PFSK-1 (cell line): Measurements from ENCODE around the gene FIBP.

Experiments
- POLR2AphosphoS5 ChIP-seq: IDR thresholded peaks from 2 replicates; pipeline ENCODE4 v1.6.1; 2012; ENCODE audit warnings: low read depth, mild to moderate bottlenecking, control low read depth, low read length, moderate library complexity
- SIN3A ChIP-seq: IDR thresholded peaks from 2 replicates; pipeline ENCODE4 v1.6.1; 2012; ENCODE audit warnings: mild to moderate bottlenecking, low read length, moderate library complexity, borderline replicate concordance; ENCODE audit not compliant: insufficient read depth
- TAF1 ChIP-seq: IDR thresholded peaks from 2 replicates; pipeline ENCODE4 v1.6.1; 2012; ENCODE audit warnings: low read length, control low read depth, borderline replicate concordance; ENCODE audit not compliant: insufficient read depth
- TF ChIP-seq, protein P1 (sequence below), 2 experiments: IDR thresholded peaks; 2 replicates each; pipeline versions ENCODE4 v1.6.1 to v1.8.0; 2011 to 2012; ENCODE audit warnings: low read depth in 2 of 2, low read length in 2 of 2, control low read depth in 1 of 2, inconsistent platforms in 1 of 2, mild to moderate bottlenecking in 1 of 2, moderate library complexity in 1 of 2; ENCODE audit not compliant: insufficient read depth in 1 of 2

DNA sequence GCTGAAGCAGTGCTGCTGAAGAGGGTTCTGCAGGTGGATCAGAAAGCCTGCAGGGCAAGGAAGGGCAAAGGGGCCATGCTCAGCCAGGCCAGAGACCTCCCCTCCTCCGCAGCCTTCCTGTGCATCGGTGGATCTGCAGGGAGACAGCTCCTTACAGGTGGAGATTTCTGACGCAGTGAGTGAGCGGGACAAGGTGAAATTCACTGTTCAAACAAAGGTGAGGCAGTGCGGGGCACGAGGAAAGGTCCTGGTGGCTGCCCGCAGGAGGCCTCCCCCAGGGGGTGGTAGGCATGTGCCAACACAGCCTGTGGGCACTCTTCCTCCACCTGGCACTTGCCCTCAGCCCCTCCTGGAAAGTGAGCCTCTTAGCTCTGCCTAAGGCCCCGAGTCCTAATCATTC lies 38.9 kb downstream of the FIBP start:
- no peak for TF ChIP-seq POLR2AphosphoS5
- TF ChIP-seq, protein P1, sequence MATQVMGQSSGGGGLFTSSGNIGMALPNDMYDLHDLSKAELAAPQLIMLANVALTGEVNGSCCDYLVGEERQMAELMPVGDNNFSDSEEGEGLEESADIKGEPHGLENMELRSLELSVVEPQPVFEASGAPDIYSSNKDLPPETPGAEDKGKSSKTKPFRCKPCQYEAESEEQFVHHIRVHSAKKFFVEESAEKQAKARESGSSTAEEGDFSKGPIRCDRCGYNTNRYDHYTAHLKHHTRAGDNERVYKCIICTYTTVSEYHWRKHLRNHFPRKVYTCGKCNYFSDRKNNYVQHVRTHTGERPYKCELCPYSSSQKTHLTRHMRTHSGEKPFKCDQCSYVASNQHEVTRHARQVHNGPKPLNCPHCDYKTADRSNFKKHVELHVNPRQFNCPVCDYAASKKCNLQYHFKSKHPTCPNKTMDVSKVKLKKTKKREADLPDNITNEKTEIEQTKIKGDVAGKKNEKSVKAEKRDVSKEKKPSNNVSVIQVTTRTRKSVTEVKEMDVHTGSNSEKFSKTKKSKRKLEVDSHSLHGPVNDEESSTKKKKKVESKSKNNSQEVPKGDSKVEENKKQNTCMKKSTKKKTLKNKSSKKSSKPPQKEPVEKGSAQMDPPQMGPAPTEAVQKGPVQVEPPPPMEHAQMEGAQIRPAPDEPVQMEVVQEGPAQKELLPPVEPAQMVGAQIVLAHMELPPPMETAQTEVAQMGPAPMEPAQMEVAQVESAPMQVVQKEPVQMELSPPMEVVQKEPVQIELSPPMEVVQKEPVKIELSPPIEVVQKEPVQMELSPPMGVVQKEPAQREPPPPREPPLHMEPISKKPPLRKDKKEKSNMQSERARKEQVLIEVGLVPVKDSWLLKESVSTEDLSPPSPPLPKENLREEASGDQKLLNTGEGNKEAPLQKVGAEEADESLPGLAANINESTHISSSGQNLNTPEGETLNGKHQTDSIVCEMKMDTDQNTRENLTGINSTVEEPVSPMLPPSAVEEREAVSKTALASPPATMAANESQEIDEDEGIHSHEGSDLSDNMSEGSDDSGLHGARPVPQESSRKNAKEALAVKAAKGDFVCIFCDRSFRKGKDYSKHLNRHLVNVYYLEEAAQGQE (IDR thresholded peaks at IDR 0.05; ENCODE audit: insufficient read depth in 1 of 2, low read depth in 2 of 2, low read length in 2 of 2): no peak
- TF ChIP-seq SIN3A: no peak
- TF ChIP-seq TAF1: no peak
